GM12878 (cell line): ENCODE results near the gene SIRT3. TPM values are rescaled to one million over a fixed set of nuclear protein-coding genes. Genes with fewer than 3 reads are reported as not detected.

Experiments
- ATAC-seq: fragments of 200-7000 bp; cut with Tn5 transposase; 3 replicates; pipeline ENCODE4 v1.9.1; 2020; ENCODE audit warnings: mild to moderate bottlenecking, moderate library complexity
- BruUV-seq: library from RNA; stranded (reverse); fragments of 400-500 nt; replicated peaks from 2 replicates; lab custom pipeline; 2021; lab: Mats Ljungman, UMichigan
- CTCF ChIA-PET: fragments of 300-600 bp; sonication (Branson Sonifier 250); formaldehyde crosslinking; extraction: SDS; loops from one replicate; lab custom pipeline; 2021; ENCODE audit warnings: inconsistent platforms; lab: Yijun Ruan, JAX
- POLR2A ChIA-PET: fragments of 350-600 bp; formaldehyde crosslinking; extraction: SDS; loops from one replicate; lab custom pipeline; 2021; ENCODE audit warnings: inconsistent platforms; lab: Charles Lee
- RAD21 ChIA-PET: fragments of 300-600 bp; sonication (Branson Sonifier 250); formaldehyde crosslinking; loops from one replicate; lab custom pipeline; 2023; ENCODE audit warnings: antibody characterized with exemption; ENCODE audit not compliant: unreplicated experiment; lab: Charles Lee
- SMC1A ChIA-PET: fragments of 300-600 bp; sonication (Branson Sonifier 250); formaldehyde crosslinking; loops from one replicate; lab custom pipeline; 2023; ENCODE audit not compliant: unreplicated experiment, uncharacterized antibody; lab: Charles Lee
- DNase-seq: peaks from one replicate; pipeline ENCODE4 v3.0.0-alpha.2; 2011; ENCODE audit warnings: low read depth, low spot score
- FAIRE-seq: peaks from 3 replicates; lab custom pipeline; 2011; peaks lifted over from hg19 to GRCh38; lab: Jason Lieb, UNC
- H2AFZ ChIP-seq: 2 replicates; pipeline ENCODE4 v1.6.0; 2011; ENCODE audit warnings: low read depth, low read length, control low read depth; ENCODE audit not compliant: control insufficient read depth
- H3K27ac ChIP-seq: 2 replicates; pipeline ENCODE4 v1.5.1; 2011; ENCODE audit warnings: control low read depth; ENCODE audit not compliant: control insufficient read depth, insufficient read depth
- H3K27me3 ChIP-seq, 2 experiments: replicated peaks in 1 of 2; 2 replicates each; pipeline versions ENCODE4 v1.6.0 to v1.6.1; 2011; ENCODE audit warnings: low read length in 1 of 2; ENCODE audit not compliant: control insufficient read depth in 2 of 2, insufficient read depth in 2 of 2
- H3K36me3 ChIP-seq, 2 experiments: 2 replicates each; pipeline ENCODE4 v1.5.1; 2011; ENCODE audit warnings: low read length in 1 of 2; ENCODE audit not compliant: control insufficient read depth in 2 of 2, insufficient read depth in 2 of 2
- H3K4me1 ChIP-seq: 2 replicates; pipeline ENCODE4 v1.6.1; 2011; ENCODE audit warnings: mild to moderate bottlenecking, low read length, moderate library complexity, mixed read lengths; ENCODE audit not compliant: control insufficient read depth, insufficient read depth
- H3K4me2 ChIP-seq: 2 replicates; pipeline ENCODE4 v1.6.0; 2011; ENCODE audit warnings: control low read depth; ENCODE audit not compliant: control insufficient read depth, insufficient read depth
- H3K4me3 ChIP-seq: fragments of 200-600 bp; sonication (generic); 2 replicates; pipeline ENCODE4 v1.5.1; 2016
- H3K79me2 ChIP-seq: 2 replicates; pipeline ENCODE4 v1.6.0; 2011; ENCODE audit warnings: low read length; ENCODE audit not compliant: control insufficient read depth, insufficient read depth
- H3K9ac ChIP-seq: 2 replicates; pipeline ENCODE4 v1.8.0; 2011; ENCODE audit warnings: low read length, control low read depth, mixed read lengths; ENCODE audit not compliant: control insufficient read depth, insufficient read depth
- H3K9me3 ChIP-seq: replicated peaks from 3 replicates; pipeline ENCODE4 v1.5.1; 2011; ENCODE audit warnings: mild to moderate bottlenecking, low read length; ENCODE audit not compliant: control insufficient read depth, insufficient read depth
- H4K20me1 ChIP-seq: 2 replicates; pipeline ENCODE4 v1.6.0; 2011; ENCODE audit not compliant: control insufficient read depth, insufficient read depth
- BCL11A ChIP-seq: IDR thresholded peaks from 2 replicates; pipeline ENCODE4 v1.6.1; 2011; ENCODE audit warnings: low read depth, low read length
- BCLAF1 ChIP-seq: fragments of 450-650 bp; IDR thresholded peaks from 2 replicates; pipeline ENCODE4 v1.6.1; 2017; ENCODE audit warnings: antibody characterized with exemption, mild to moderate bottlenecking, moderate library complexity
- CTCF ChIP-seq, 3 experiments: IDR thresholded peaks in 2 of 3; conservative IDR thresholded peaks in 1 of 3; 2 replicates each; pipeline ENCODE4 v1.5.1; 2011; ENCODE audit warnings: low read depth in 3 of 3, low read length in 3 of 3, mild to moderate bottlenecking in 3 of 3, control low read depth in 2 of 3, moderate library complexity in 2 of 3, inconsistent platforms in 1 of 3, mixed read lengths in 1 of 3; ENCODE audit not compliant: control insufficient read depth in 2 of 3, insufficient read depth in 1 of 3; ENCODE audit errors: extremely low read depth in 1 of 3
- EGR1 ChIP-seq, 2 experiments: IDR thresholded peaks; 1 replicate in 1 of 2; 2 replicates in 1 of 2; pipeline ENCODE4 v1.6.1; 2011 to 2012; ENCODE audit warnings: low read depth in 2 of 2, low read length in 2 of 2, borderline replicate concordance in 1 of 2, mild to moderate bottlenecking in 1 of 2, moderate library complexity in 1 of 2
- KDM1A ChIP-seq: fragments of 200-600 bp; sonication (generic); IDR thresholded peaks from 2 replicates; pipeline ENCODE4 v1.6.1; 2016; ENCODE audit warnings: borderline replicate concordance
- KLF5 ChIP-seq: fragments of 450-650 bp; IDR thresholded peaks from 2 replicates; pipeline ENCODE4 v1.6.1; 2014; ENCODE audit warnings: mild to moderate bottlenecking; ENCODE audit not compliant: partially characterized antibody
- MEF2A ChIP-seq: IDR thresholded peaks from 2 replicates; pipeline ENCODE4 v1.6.1; 2011; ENCODE audit warnings: low read depth, mild to moderate bottlenecking, low read length, moderate library complexity; ENCODE audit not compliant: insufficient read depth
- MXI1 ChIP-seq: fragments of 150-350 bp; IDR thresholded peaks from 2 replicates; pipeline ENCODE4 v1.6.1; 2011; ENCODE audit warnings: low read depth, mild to moderate bottlenecking, inconsistent platforms, low read length, improper control_type of control experiment
- PAX5 ChIP-seq: IDR thresholded peaks from 2 replicates; pipeline ENCODE4 v1.6.1; 2011; ENCODE audit warnings: low read depth, low read length, borderline replicate concordance
- POLR2A ChIP-seq: IDR thresholded peaks from 2 replicates; pipeline ENCODE4 v1.6.1; 2011; ENCODE audit warnings: low read depth, mild to moderate bottlenecking, low read length
- POLR2AphosphoS2 ChIP-seq: IDR thresholded peaks from 2 replicates; pipeline ENCODE4 v1.6.1; 2011; ENCODE audit warnings: low read depth, mild to moderate bottlenecking, low read length, improper control_type of control experiment, moderate library complexity
- SREBF2 ChIP-seq: IDR thresholded peaks from 2 replicates; pipeline ENCODE4 v1.6.1; 2012; ENCODE audit warnings: mild to moderate bottlenecking, low read length
- SUZ12 ChIP-seq: fragments of 200-600 bp; sonication (generic); IDR thresholded peaks from one replicate; pipeline ENCODE4 v1.6.1; 2018; ENCODE audit warnings: antibody characterized with exemption, mild to moderate bottlenecking; ENCODE audit not compliant: unreplicated experiment
- TARDBP ChIP-seq: IDR thresholded peaks from 2 replicates; pipeline ENCODE4 v1.6.1; 2016; ENCODE audit warnings: borderline replicate concordance
- TBL1XR1 ChIP-seq: IDR thresholded peaks from 2 replicates; pipeline ENCODE4 v1.6.1; 2012; ENCODE audit warnings: low read depth, low read length, improper control_type of control experiment
- ZNF622 ChIP-seq: fragments of 450-650 bp; IDR thresholded peaks from 2 replicates; pipeline ENCODE4 v1.6.1; 2017; ENCODE audit warnings: mild to moderate bottlenecking, inconsistent platforms
- WGBS: methylation state at CpG from one replicate; pipeline ENCODE4 v1.1.6; 2016; ENCODE audit warnings: low lambda C conversion rate; ENCODE audit not compliant: insufficient replicate concordance, insufficient coverage; ENCODE audit errors: missing lambda C conversion rate; 5-methylcytosine and 5-hydroxymethylcytosine counted together
- in situ Hi-C: fragments of 300-500 bp; cut with MboI; formaldehyde crosslinking; loops from 9 replicates; pipeline ENCODE4 v1.14.3; 2018; ENCODE audit warnings: mixed read lengths
- intact Hi-C: fragments of 100-400 bp; cut with micrococcal nuclease; formaldehyde crosslinking; loops from one replicate; pipeline ENCODE4 v1.14.2; 2022; ENCODE audit not compliant: unreplicated experiment
- polyA plus RNA-seq, 11 experiments: library from polyadenylated mRNA; depleted of rRNA in 4 of 11; unstranded in 6 of 11; stranded (reverse) in 5 of 11; fragments of >200 nt; fragmentation: Nextera tagmentation in 4 of 11; fragmentation: Illumina TruSeq in 1 of 11; extraction: Ambion mirVana in 4 of 11; extraction: Trizol in 1 of 11; gene quantifications; 1 replicate in 1 of 11; 2 replicates in 10 of 11; pipeline versions ENCODE4 v1.2.1 to v1.2.3, GENCODE V29; 2011 to 2016; ENCODE audit warnings: inconsistent platforms in 2 of 11, missing spikeins in 2 of 11, low read depth in 1 of 11
- total RNA-seq, 4 experiments: library from RNA; depleted of rRNA in 3 of 4; stranded (reverse); fragments of >200 nt in 3 of 4; fragmentation: Illumina TruSeq in 1 of 4; extraction: Trizol in 1 of 4; gene quantifications; 2 replicates each; pipeline versions ENCODE4 v1.2.1 to v1.2.3, GENCODE V29; 2013 to 2021

Gene SIRT3
- total and polyA plus RNA-seq, 10 of the 15 experiments (the other 5 are each of a cell fraction or from before 2014, with no cell fraction given): 0.90 to 23.2 (median 12.6) TPM

- TF ChIP-seq BCLAF1 (no peak), PAX5 (no peak)
Observed at GRCh38 chr11:211295-211694, 24.8 kb downstream of the SIRT3 start (continued).

GRCh38 chr11:210803-211180 lies 25.4 kb downstream of the SIRT3 start:
- Histone ChIP-seq H2AFZ (no peak overlapping the region), H3K9me3 (no peaks in the 10 kb centered on the region), H3K27ac (no peak overlapping the region), H3K4me1 (peaks cover 21% of the 10 kb centered on the region), H3K4me2 (peak overlapping the region; percentile 90; the same call in 1 of the 2 replicates), H3K79me2 (peaks cover 45% of the 10 kb centered on the region), H4K20me1 (peaks cover 4% of the 10 kb centered on the region; the same call in 1 of the 2 replicates), H3K36me3 (peaks cover 24 to 42% of the 10 kb centered on the region in 2 experiments), H3K9ac (0 out of 2 replicates have a peak overlapping the region, but pooled peaks have one; percentile 19), H3K27me3 (no peaks in the 10 kb centered on the region), H3K4me3 (0 out of 2 replicates have a peak overlapping the region, but pooled peaks have one; percentile 26)
- no peak for ATAC-seq
- CTCF ChIA-PET: no interaction called here
- SMC1A ChIA-PET: no interaction called here
- RAD21 ChIA-PET: no interaction called here
- no peak for DNase-seq
- in situ Hi-C loops (no loop called here), intact Hi-C loops (no loop called here)
- TF ChIP-seq KDM1A (no peak), MEF2A (no peak), EGR1 (IDR thresholded peaks at IDR 0.05; ENCODE audit: borderline replicate concordance in 1 of 2, low read depth in 2 of 2, low read length in 2 of 2) (no peak), TARDBP (no peak), POLR2AphosphoS2 (no peak), SREBF2 (no peak), KLF5 (no peak), SUZ12 (no peak), CTCF (IDR thresholded peaks at IDR 0.05 in 2 of 3, conservative IDR thresholded peaks at IDR 0.05 in 1 of 3; ENCODE audit: control insufficient read depth in 2 of 3, extremely low read depth in 1 of 3, insufficient read depth in 1 of 3, low read depth in 3 of 3, low read length in 3 of 3) (no peak), TBL1XR1 (no peak), MXI1 (no peak), ZNF622 (no peak), POLR2A (no peak), BCL11A (no peak)
- BruUV-seq: no TSS peak
- POLR2A ChIA-PET: no interaction called here
- WGBS: 95% methylated on average over 5 of the region's 5 CpGs
- no peak for FAIRE-seq
